Tibial nerve (tissue), 4 donors: Measurements from ENCODE around the gene RRM2. TPM values are rescaled to one million over a fixed set of nuclear protein-coding genes. Genes with fewer than 3 reads are reported as not detected.

Source experiments
- DNase-seq, 2 donors: peaks; one replicate each; pipeline ENCODE4 v3.0.0-alpha.2; 2019; ENCODE audit warnings: low spot score in 2 of 2
- H3K27ac ChIP-seq, 4 donors: fragments of 200-600 bp; sonication (generic) in 3 of 4; one replicate each; pipeline ENCODE4 v1.5.1; 2017 to 2019; ENCODE audit warnings: mild to moderate bottlenecking in 1 of 4
- H3K27me3 ChIP-seq, 2 donors: fragments of 200-600 bp; sonication (generic) in 1 of 2; one replicate each; pipeline versions ENCODE4 v1.5.1 to v1.6.0; 2017 to 2019
- H3K36me3 ChIP-seq, 3 donors: fragments of 200-600 bp; sonication (generic); one replicate each; pipeline ENCODE4 v1.5.1; 2018 to 2019
- H3K4me1 ChIP-seq, 4 donors: fragments of 200-600 bp; sonication (generic) in 3 of 4; one replicate each; pipeline ENCODE4 v1.5.1; 2017 to 2019
- H3K4me3 ChIP-seq, 4 donors: fragments of 200-600 bp; sonication (generic) in 3 of 4; one replicate each; pipeline ENCODE4 v1.5.1; 2017 to 2019; ENCODE audit warnings: mild to moderate bottlenecking in 1 of 4, moderate library complexity in 1 of 4
- H3K9me3 ChIP-seq, 4 donors: fragments of 200-600 bp; sonication (generic) in 3 of 4; one replicate each; pipeline ENCODE4 v1.5.1; 2017 to 2019
- CTCF ChIP-seq, 5 experiments: fragments of 200-600 bp in 3 of 5; fragments of 450-650 bp in 2 of 5; sonication (generic) in 3 of 5; IDR thresholded peaks; one replicate each; pipeline ENCODE4 v1.5.1; 2016 to 2019; ENCODE audit warnings: antibody characterized with exemption in 5 of 5, mild to moderate bottlenecking in 3 of 5, moderate library complexity in 2 of 5
- EP300 ChIP-seq, 2 donors: sonication (generic); formaldehyde crosslinking; IDR thresholded peaks; one replicate each; pipeline ENCODE4 v1.6.1; 2017; ENCODE audit warnings: antibody characterized with exemption in 2 of 2, mild to moderate bottlenecking in 1 of 2
- POLR2A ChIP-seq, 2 donors: fragments of 450-650 bp; IDR thresholded peaks; one replicate each; pipeline ENCODE4 v1.6.1; 2017; ENCODE audit warnings: antibody characterized with exemption in 2 of 2, mild to moderate bottlenecking in 2 of 2, moderate library complexity in 2 of 2
- WGBS, 2 donors: methylation state at CpG; one replicate each; pipeline ENCODE4 v1.1.5; 2018; 5-methylcytosine and 5-hydroxymethylcytosine counted together
- total RNA-seq, 4 donors: library from RNA; depleted of rRNA; stranded (reverse); fragments of >200 nt; gene quantifications; one replicate each; pipeline ENCODE4 v1.1.0, GENCODE V29; 2016

Gene RRM2
- total RNA-seq, 4 donors from 2014 or later: 0.59 to 0.60 TPM; not detected in 2

DNA sequence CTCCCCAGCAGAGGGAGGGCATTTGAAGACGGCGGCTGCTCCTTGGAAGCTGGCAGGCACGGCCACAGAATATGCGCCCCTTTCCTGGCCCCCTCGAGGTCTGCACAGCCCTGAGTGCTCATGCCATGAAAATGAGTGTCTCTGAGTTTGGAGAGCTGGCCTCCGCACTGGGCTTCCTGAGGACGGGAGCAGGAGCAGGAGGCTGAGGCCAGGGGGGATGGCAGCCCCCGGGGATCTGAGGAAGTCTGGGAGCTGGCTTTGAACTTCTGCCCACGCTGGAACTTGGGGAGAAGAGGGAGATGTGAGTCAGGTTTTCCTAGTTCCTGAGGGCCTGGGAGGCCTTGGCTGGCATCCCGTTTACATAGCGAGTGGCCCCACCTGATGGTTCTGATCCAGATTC, 47.0 kb downstream of the RRM2 start:
- 62 to 71% methylated on average over 11 of the region's 11 CpGs for WGBS, 2 donors
- H3K27me3 ChIP-seq: no peaks in the 10 kb centered on the region
- no peak for DNase-seq
- H3K27ac ChIP-seq: peak overlapping the region in 2 of 4 donors; percentile 7 to 64
- H3K36me3 ChIP-seq: no peaks in the 10 kb centered on the region
- peaks cover 0 to 18% (median 8%) of the 10 kb centered on the region in 4 donors for H3K4me1 ChIP-seq
- H3K9me3 ChIP-seq: no peaks in the 10 kb centered on the region
- TF ChIP-seq EP300 (IDR thresholded peaks at IDR 0.05): no peak
- no peak for TF ChIP-seq CTCF (IDR thresholded peaks at IDR 0.05)
- no peak for TF ChIP-seq POLR2A (IDR thresholded peaks at IDR 0.05)
- H3K4me3 ChIP-seq: no peak overlapping the region

DNA sequence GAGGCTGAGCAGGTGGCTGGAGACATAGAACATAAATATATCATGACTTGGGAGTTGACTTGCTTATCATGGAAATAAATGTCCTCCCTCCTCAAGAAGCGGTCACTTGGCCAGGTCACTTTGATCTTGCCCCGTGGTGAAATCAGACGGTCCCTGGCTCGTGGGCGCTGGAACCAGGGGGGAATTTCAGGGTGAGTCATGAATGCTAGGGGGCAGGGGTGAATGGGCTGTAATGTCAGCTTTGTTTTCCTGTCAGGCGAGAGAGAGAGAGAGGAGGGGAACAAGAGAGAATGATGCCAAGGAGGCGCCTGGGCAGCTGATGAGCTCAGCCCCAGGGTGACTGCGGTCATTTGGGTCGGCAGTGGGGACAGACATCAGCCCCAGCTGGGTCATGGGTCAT, 47.7 kb downstream of the RRM2 start:
- Histone ChIP-seq H3K4me3 (no peak overlapping the region), H3K27me3 (no peaks in the 10 kb centered on the region), H3K4me1 (peaks cover 0 to 18% (median 8%) of the 10 kb centered on the region in 4 donors), H3K9me3 (no peaks in the 10 kb centered on the region), H3K36me3 (no peaks in the 10 kb centered on the region), H3K27ac (peak overlapping the region in 2 of 4 donors; percentile 54 to 87)
- DNase-seq: no peak
- TF ChIP-seq EP300 (IDR thresholded peaks at IDR 0.05): no peak
- no peak for TF ChIP-seq CTCF (IDR thresholded peaks at IDR 0.05)
- no peak for TF ChIP-seq POLR2A (IDR thresholded peaks at IDR 0.05)
- WGBS, 2 donors: 31 to 54% methylated on average over 9 of the region's 9 CpGs

GRCh38 chr2:10171006-10171800, 48.7 kb downstream of the RRM2 start:
- no peak for TF ChIP-seq EP300 (IDR thresholded peaks at IDR 0.05)
- TF ChIP-seq POLR2A (IDR thresholded peaks at IDR 0.05): no peak
- WGBS, 2 donors: 59 to 67% methylated on average over 9 to 19 of the region's 19 CpGs

GRCh38 chr2:10172033-10172871, 49.7 kb downstream of the RRM2 start:
- no peak overlapping the region for H3K4me3 ChIP-seq
- no peak overlapping the region for H3K27ac ChIP-seq
- H3K27me3 ChIP-seq: no peaks in the 10 kb centered on the region
- no peak for DNase-seq
- H3K4me1 ChIP-seq: peaks cover 0 to 18% (median 8%) of the 10 kb centered on the region in 4 donors
- TF ChIP-seq POLR2A (IDR thresholded peaks at IDR 0.05) (no peak), CTCF (IDR thresholded peaks at IDR 0.05) (no peak), EP300 (IDR thresholded peaks at IDR 0.05) (no peak)
- 67 to 72% methylated on average over 23 of the region's 23 CpGs for WGBS, 2 donors
- H3K9me3 ChIP-seq: no peaks in the 10 kb centered on the region
- no peaks in the 10 kb centered on the region for H3K36me3 ChIP-seq

More at GRCh38 chr2:10171006-10171800, 48.7 kb downstream of the RRM2 start:
- no peaks in the 10 kb centered on the region for H3K36me3 ChIP-seq
- H3K27ac ChIP-seq: peak overlapping the region in 2 of 4 donors; percentile 54 to 87
- H3K4me3 ChIP-seq: no peak overlapping the region
- no peaks in the 10 kb centered on the region for H3K9me3 ChIP-seq
- peaks cover 0 to 18% (median 8%) of the 10 kb centered on the region in 4 donors for H3K4me1 ChIP-seq
- no peaks in the 10 kb centered on the region for H3K27me3 ChIP-seq
- DNase-seq: no peak

- H3K4me1 ChIP-seq: peaks cover 0 to 18% (median 8%) of the 10 kb centered on the region in 4 donors
- no peak for DNase-seq
- H3K27me3 ChIP-seq: no peaks in the 10 kb centered on the region
- no peak overlapping the region for H3K27ac ChIP-seq
- H3K4me3 ChIP-seq: no peak overlapping the region
- WGBS, 2 donors: 95 to 97% methylated on average over 22 of the region's 22 CpGs
- TF ChIP-seq EP300 (IDR thresholded peaks at IDR 0.05): no peak
- no peak for TF ChIP-seq CTCF (IDR thresholded peaks at IDR 0.05)
- no peak for TF ChIP-seq POLR2A (IDR thresholded peaks at IDR 0.05)
- no peaks in the 10 kb centered on the region for H3K36me3 ChIP-seq
- H3K9me3 ChIP-seq: no peaks in the 10 kb centered on the region
These were observed 50.9 kb downstream of the RRM2 start for GRCh38 chr2:10173258-10174005.
